SKM-1 (cell line): Measurements from ENCODE around the gene ZBTB16.

Source experiments
- DNase-seq: peaks from one replicate; lab custom pipeline; 2025; ENCODE audit not compliant: unreplicated experiment; lab: John Stamatoyannopoulos, UW

The ZBTB16 gene

GRCh38 chr11:114063149-114063828, 3.8 kb downstream of the ZBTB16 start:
- no peak for DNase-seq

DNA sequence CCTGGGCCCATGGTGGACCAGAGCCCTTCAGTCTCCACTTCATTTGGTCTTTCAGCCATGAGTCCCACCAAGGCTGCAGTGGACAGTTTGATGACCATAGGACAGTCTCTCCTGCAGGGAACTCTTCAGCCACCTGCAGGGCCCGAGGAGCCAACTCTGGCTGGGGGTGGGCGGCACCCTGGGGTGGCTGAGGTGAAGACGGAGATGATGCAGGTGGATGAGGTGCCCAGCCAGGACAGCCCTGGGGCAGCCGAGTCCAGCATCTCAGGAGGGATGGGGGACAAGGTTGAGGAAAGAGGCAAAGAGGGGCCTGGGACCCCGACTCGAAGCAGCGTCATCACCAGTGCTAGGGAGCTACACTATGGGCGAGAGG, 4.3 kb downstream of the ZBTB16 start:
- DNase-seq, result no peak

DNA sequence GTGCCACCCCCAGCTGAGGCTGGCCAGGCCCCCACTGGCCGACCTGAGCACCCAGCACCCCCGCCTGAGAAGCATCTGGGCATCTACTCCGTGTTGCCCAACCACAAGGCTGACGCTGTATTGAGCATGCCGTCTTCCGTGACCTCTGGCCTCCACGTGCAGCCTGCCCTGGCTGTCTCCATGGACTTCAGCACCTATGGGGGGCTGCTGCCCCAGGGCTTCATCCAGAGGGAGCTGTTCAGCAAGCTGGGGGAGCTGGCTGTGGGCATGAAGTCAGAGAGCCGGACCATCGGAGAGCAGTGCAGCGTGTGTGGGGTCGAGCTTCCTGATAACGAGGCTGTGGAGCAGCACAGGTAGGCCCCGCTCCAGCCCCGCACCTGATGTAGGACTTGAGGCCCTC, 4.7 kb downstream of the ZBTB16 start:
- DNase-seq, result no peak

DNA sequence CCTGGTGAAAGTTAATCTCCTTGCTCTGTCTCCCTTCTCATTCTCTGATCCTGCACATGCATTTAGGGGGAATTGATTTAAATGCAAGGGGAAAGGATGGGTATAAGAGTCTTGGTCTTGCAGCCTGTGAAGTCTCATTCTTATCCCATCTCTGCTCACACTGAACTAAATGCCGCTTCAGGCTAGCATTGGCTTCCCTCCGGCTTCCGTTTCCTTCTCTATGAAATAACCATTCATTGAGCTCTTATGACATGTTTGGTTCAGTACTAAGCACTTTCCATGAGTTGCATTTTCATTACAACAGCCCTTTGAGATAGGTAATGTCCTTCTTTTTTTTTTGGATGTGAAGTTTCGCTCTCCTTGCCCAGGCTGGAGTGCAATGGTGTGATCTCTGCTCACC, 5.6 kb downstream of the ZBTB16 start:
- no peak for DNase-seq

DNA sequence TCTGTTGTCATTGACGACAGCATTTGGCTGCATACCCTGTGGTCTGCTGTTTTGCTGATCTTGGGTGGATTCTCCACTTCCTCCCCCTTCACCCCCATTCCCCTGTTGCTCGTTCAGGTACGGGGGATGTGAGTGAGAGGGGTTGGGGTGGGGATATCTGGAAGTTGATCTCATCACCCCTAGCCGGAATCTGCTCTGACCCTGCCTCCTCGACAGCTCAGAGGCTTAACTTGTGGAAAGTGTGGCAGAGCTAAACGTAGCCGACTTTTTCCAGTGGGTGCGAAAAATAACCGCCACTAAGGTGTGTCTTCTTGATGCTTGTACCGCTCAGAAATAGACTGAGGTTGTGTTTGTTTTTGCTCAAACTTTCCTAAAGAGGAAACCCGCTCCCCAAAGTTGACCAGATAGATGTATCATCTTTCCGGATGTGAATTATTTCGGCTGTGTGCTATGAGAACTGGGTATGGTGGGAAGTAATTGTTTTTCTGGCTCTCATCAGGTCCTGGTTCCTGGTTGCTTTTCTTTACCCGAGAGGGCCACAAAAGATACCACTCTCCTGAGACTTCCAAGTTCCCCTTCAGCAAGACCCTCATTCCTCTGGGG, 6.6 kb downstream of the ZBTB16 start:
- no peak for DNase-seq

- DNase-seq, result no peak
Observed at GRCh38 chr11:114068327-114068726, 8.8 kb downstream of the ZBTB16 start.

DNA sequence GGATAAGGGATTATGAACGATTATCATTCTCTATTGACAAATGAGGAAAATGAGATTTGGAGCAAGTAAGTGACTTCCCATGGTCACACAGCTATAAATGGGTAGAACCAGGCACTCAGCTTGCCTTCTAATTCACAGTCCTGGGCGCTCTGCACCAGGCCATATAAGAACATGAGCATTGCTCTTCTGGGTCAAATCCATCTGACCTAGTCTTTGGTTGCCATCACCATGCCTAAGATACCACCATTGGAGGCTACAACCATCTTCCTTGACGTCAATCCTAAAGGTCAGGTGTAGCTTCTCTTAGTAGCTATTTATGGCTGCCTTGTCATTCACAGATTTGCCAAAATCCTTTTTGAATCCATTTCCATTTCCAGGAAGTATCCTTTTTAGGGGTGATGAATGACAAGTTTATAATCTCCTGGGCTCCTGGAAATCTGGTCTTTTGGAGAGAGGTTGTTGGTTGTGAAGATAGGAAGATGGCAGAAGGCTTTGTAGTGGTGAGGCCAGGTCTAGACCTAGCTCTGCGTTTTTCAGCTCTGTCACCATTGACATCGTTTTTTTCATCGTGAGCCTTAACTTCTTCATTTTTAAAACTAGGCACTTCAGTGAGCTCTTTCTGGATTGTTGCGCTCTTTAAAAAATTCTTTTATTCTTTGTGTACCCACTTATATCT, 11.1 kb downstream of the ZBTB16 start:
- DNase-seq, result no peak

- DNase-seq, result no peak
Observed at GRCh38 chr11:114073007-114073827, 13.7 kb downstream of the ZBTB16 start.

GRCh38 chr11:114073828-114074381, 14.4 kb downstream of the ZBTB16 start:
- DNase-seq, result peak; percentile 34

- DNase-seq, result no peak
Observed at GRCh38 chr11:114074546-114075343, 15.2 kb downstream of the ZBTB16 start.

DNA sequence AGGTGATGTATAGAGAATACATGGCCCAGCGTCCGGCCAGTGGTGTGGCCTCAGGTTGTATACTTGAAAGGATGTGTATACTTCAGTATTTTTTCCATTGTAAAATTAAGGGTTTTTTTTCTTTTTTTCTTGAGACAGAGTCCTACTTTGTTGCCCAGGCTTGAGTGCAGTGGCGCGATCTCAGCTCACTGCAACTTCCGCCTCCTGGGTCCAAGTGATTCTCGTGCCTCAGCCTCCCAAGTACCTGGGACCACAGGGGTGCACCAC, 15.8 kb downstream of the ZBTB16 start:
- DNase-seq, result no peak

DNA sequence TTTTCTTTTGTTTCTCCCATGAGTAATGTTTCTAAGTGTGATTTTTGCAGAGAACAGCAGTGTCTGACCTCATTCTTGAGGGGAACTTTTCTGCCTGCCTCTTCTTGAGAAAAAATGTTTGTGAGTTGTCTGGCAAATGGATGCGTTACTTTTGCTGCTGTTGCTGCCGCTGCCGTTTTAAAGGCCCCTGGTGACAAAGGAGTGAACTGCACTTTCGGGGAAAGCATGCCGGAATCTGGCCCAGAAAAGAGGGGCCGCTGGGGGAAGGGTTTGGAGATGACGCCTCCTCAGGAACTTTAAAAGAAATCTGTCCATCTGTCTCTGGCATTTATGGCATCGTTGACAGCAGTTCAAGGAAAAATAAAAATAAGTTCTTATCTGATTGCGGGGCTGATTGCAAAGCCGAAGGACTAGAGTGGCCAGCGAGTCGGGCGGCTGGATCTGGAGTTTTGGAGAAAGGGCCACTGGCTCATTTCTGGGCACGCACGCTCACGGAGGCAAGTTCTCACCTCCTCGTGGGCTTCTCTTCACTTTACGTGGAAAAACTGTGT, 16.5 kb downstream of the ZBTB16 start:
- no peak for DNase-seq

GRCh38 chr11:114076921-114077331, 17.4 kb downstream of the ZBTB16 start:
- no peak for DNase-seq

DNA sequence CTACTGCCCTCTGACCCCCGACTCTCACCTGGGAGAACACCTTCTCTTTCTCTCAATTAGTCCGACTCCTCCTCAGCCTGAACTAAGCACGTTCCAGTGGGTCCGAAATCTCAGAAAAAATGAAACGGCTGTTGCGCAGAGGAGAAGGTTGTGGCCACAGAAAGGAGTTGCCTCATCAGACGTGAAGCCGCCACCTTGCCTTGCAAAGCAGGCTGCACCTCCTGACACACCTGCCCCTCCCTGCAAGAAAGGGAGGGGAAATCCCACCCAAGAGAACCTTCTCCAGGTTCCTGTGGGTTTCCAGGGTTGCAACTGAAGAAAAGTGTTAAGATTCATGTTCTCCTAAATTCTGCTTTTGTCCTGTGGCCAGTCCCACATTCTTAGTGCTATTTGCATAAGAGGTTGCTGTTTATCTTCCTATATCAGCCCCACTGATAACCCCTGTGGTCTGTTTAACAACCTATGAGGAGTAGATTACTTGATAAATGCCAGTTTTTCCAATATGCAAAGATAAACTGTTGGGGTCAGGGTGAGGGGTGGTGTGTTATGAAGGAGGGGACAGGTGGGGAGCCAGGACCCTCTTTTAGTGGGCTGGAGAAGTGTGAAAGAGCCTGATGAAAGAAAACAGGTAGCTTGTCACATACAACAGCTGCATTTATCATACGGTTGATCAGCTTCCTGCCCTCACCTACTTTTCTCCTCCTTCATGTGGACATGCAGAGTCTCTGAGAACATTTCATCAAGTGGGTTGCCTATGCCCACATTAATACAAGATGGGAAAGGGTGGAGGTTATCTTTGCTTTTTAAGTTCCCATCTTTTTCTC, 18.2 kb downstream of the ZBTB16 start:
- no peak for DNase-seq

DNA sequence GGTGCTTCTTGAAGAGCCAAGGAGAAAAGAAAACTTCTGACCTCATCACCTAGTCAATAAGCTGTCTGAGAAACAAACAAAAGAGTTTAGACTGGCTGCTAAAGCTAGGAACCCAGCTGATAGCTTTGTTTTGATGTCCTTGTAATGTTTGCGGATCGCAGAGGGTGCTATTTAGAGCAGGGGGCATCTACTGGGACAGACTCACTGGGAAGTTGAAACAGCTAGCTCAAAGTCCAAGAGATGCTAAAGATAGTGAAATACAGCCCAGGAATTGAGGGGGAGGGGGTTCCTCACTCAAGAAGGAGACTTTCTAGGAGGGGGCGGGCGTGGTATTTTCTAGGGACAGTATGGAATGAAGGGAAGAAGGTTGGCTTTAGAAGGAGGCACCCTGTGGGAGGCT, 18.9 kb downstream of the ZBTB16 start:
- no peak for DNase-seq

DNA sequence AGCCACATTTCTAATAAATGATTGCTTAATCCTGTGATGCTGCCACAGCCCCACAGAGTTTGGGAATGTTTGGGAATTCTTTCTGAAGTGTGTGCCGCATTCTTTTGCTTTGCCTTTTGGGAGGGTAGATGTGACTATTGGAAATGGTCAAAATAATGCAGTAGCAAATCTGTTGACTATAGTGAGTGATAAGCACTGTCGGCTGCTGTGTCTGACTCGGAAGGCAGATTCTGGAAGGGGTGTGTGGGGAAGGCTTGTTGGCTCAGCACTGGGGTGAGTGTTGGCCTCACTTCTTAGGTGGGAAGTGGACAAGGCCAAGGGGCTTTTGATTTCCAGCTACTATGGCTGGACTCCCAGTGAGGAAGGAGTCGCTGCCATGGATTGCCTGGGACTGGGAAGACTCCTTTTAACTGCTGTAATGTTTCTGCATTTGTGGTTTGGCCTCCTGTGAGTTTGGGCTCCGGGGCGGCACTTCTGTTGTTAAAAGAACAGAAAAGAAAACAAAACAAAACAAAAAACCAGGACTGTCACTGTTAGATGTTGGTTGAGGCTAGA, 20.1 kb downstream of the ZBTB16 start:
- DNase-seq, result no peak

- DNase-seq, result peak; percentile 16
Observed at GRCh38 chr11:114080219-114080618, 20.7 kb downstream of the ZBTB16 start.

DNA sequence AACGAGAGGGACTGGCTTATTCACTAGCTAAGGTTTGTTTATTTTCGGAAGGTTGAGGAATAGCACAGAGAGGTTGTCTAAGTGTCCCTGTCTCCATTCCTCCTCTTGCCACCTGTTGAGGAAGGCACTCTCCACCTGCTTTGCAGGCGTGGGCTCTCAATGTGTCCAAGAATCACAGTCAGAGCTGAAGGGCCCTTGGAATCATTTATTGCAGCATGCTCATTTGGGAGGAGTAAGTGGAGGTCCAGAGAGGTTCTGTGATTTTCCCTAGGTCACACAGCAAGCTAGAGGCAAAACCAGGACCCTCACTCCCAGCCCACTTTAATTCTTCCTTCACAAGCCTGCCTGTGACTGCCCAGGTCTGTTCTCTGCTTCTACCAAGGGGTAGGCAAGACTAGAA, 21.3 kb downstream of the ZBTB16 start:
- no peak for DNase-seq

DNA sequence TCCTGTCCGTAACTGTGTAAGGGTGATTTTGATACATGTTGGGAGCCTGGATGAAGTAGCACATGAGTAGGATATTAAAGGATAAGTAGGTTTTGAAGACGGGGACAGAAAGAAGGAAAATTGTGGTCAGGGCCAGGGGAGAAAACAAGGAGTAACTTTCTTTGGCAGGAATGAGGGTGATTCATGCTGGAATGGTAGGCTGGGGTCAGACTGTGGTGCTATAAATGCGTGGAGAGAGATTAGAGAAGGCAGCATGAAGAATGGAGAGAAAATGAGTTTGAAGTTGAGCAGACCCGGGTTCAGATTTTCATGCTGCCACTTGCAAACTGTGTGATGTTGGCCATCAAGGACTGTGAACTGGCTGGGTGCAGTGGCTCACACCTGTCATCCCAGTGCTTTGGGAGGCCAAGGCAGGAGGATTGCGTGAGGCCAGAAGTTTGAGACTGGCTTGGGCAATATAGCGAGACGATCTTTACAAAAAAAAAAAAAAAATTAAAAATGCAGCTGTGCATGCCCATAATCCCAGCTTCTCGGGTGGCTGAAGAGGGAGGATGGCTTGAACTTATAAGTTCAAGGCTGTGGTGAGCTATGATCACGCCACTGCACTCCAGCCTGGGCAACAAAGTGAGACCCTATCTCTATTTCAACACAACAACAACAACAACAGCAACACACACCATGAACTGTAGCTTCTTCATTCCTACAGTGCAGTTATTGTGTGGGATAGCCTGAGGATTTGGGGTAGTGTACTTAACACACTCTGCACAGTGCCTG, 22.3 kb downstream of the ZBTB16 start:
- DNase-seq, result no peak
